Endometrium (tissue), 2 donors: ENCODE results near the gene MOB3A.
"Not testable (repeated sequence)": the region's sequence is repeated elsewhere in the genome, so short reads cannot be mapped to it uniquely, and the experiment has no call there.

Experiments
- FAIRE-seq: peaks from 2 replicates; lab custom pipeline; 2012; peaks lifted over from hg19 to GRCh38; lab: Jason Lieb, UNC
- donor health status: control.
- donor health status: control.

The MOB3A gene

DNA sequence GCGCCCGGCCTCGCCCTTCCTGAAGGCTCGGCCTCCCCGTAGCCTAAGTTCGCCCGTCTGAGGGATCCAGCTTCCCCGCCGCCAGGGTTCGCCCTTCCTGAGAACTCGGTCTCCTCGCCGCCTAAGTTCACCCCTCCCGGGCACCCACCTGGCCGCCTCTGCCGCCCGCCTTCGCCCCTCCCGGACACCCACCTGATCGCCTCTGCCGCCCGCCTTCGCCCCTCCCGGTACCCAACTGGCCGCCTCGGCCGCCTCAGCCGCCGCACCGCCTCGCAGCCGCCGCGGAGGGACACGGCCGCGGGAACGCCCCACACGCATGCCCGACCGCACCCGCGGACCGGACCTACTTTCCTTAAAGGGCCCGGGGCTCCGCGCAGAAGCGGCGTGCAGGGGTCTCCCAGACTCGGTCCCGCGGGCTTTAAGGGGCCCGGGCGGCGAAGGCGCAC is at the start of gene MOB3A:
Gene MOB3A (minus strand): TSS at position 293 of the 446 bp plus-strand sequence. CDS start 17,766 bp downstream, outside the sequence.
- no peak for FAIRE-seq

GRCh38 chr19:2145831-2146241 is 49.7 kb upstream of the MOB3A start:
- no peak for FAIRE-seq

DNA sequence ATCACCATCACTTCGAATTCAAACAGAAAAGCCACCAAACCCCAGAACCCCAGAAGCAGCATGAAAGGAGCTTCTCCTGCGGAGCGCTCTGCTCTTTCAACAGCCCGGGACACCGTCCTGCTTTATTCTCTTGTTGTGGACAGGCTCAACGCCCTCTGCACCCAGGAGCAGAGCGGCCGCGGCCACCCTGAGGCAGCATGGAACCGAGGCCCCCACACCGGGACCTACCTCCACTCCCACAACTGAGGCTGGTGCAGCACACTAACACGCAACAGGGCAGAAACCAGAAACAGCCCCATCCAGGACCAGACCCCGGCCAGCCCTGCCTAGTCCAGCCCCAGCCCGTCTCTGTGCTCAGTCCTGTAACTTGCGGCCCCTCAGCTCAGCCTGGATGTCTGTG is 48.1 kb upstream of the MOB3A start:
- no peak for FAIRE-seq

DNA sequence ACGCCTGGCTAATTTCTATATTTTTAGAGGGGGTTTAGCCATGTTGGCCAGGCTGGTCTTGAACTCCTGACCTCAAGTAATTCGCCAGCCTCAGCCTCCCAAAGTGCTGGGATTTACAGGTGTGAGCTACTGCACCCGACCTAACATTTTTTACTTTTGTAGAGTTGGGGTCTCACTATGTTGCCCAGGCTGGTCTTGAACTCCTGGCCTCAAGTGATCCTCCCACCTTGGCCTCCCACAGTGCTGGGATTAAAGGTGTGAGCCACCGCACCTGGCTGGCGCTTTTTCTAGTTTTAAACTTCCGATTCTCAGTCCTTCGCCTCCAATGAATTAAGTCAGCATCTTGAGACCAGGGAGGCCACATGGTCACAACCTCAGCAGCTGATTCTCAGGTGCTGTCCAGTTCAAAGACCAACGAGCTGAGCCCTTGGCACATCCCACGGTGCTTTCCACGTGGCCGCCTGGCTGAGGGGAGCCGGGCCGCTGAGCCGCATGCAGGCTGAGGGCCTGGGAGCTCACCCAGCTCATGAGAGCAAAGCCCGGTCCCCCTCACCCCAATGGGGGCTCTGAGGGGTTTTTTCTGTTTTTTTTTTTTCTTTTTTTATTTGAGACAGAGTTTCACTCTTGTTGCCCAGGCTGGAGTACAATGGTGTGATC is 46.2 kb upstream of the MOB3A start:
- no peak for FAIRE-seq

GRCh38 chr19:2140138-2140569 is 44.0 kb upstream of the MOB3A start:
- no peak for FAIRE-seq

- no peak for FAIRE-seq
Observed at GRCh38 chr19:2139385-2140137, 43.4 kb upstream of the MOB3A start.

GRCh38 chr19:2138061-2138728 is 42.1 kb upstream of the MOB3A start:
- no peak for FAIRE-seq

- FAIRE-seq = no peak
Observed at GRCh38 chr19:2136796-2137195, 40.7 kb upstream of the MOB3A start.

- FAIRE-seq = no peak
Observed at GRCh38 chr19:2135474-2136402, 39.6 kb upstream of the MOB3A start.

DNA sequence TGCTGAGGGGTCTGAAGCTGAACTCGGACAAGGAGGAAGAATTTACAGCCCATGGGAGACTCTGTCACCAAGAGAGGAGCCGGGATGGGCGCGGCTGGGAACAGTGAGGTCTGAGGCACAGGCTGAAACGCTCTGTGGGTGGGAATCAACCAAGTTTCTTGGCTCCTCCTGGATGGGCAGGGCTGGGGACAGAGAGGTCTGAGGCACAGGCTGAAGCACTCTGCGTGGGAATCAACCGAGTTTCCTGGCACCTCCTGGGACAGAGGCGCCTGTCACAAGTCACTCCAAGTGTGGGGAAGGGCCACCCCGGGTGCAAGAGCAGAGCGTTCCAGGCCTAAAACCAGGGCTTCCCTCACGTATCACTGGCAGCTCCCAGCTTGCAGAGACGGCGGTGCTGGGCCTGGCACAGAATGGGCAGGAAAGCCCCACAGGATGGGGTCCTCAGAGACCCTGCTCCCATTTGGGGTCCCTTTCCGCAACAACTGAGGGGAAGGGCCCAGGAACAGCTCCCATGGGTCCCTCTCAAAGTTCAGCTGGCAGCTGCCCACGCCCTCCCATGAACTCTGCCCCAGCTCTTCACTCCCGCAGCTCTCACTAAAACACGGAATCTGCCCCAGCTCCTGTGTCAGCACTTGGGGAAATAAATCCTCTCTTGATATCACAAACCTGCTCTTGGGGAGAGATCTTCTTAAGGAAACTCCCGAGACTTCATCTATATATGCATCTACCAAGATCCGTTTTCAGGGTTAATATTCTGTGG is 36.8 kb upstream of the MOB3A start:
- no peak for FAIRE-seq

DNA sequence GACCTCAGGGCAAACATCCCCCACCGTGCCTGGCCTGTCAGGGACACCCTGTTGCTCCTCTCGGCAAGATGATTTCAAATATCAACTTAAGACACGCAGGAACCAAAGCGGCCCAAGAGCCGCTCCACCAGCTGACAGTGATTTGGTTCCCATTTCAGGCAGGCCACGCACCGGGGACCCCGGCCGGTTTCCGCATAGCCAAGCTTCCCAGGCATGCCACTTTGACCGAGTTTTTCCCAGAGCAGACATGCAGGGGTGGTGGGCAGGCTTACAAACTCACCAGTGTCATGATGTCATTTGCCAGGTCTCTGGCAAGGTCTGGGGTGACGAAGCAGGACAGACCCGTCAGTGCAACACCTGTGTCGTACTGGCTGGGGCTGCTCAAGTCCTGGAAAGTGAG is 36.1 kb upstream of the MOB3A start:
- no peak for FAIRE-seq

DNA sequence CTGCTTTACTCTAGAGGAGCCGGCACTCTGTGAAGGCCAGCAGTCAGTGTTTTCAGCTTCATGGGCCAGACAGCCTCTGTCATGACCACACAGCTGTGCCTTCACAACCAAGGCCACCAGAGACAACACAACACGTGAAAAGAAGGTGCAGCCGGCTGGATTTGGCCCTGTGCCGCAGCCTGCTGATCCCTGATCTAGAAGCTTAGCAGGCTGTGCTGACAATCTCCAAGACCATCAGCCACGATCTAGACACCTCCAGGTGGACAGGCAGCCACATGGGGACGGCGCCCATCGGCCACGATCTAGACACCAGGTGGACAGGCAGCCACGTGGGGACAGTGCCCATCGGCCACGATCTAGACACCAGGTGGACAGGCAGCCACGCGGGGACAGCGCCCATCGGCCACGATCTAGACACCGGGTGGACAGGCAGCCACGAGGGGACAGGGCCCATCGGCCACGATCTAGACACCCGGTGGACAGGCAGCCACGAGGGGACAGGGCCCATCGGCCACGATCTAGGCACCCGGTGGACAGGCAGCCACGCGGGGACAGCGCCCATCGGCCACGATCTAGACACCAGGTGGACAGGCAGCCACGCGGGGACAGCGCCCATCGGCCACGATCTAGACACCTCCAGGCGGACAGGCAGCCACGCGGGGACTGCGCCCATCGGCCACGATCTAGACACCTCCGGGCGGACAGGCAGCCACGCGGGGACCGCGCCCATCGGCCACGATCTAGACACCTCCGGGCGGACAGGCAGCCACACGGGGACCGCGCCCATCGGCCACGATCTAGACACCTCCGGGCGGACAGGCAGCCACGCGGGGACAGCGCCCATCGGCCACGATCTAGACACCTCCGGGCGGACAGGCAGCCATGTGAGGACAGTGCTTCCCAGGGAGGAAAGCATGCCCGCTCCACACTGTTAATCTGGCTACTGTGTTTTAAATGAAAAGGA is 35.2 kb upstream of the MOB3A start:
- FAIRE-seq = not testable (repeated sequence)

GRCh38 chr19:2129892-2130770 is 34.0 kb upstream of the MOB3A start:
- FAIRE-seq = no peak

DNA sequence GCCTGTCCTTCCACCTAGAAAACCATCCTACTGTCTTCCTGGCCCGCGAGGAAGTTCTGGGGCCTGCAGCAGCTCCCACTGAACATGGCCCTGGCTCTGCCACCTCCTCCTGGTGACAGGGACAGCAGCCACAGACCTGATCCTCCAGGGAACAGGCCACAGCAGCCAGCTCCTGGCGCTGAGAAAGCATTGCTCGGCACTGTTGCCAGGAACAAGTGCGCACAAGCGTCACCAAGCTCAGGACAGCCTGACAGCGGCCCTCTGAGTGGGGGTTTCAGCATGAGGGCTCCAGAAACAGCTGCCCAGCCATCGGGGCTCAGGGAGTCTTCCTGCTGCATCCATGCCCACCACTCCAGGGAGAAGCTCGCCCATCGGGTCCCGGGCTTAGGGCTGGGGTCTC is 33.4 kb upstream of the MOB3A start:
- no peak for FAIRE-seq

GRCh38 chr19:2129022-2129421 is 32.9 kb upstream of the MOB3A start:
- no peak for FAIRE-seq

- FAIRE-seq = not testable (repeated sequence)
Observed at GRCh38 chr19:2128252-2128651, 32.1 kb upstream of the MOB3A start.

DNA sequence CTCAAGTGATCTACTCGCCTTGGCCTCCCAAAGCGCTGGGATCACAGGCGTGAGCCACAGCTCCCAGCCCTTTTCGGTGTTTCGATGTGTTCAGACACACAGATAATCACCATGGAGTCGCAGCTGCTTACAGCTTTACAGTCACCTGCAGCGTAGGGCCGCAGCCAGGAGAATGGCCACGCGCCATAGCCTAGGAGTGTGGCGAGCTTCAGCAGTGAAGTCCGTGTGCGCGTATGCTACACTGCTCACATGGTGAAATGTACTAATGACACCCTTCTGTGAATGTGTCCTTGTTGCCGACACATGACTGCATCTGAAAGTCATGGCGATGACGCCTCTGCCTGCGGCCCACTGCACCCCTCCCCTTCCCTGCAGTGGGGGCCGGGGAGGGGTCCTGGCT is 31.6 kb upstream of the MOB3A start:
- no peak for FAIRE-seq

DNA sequence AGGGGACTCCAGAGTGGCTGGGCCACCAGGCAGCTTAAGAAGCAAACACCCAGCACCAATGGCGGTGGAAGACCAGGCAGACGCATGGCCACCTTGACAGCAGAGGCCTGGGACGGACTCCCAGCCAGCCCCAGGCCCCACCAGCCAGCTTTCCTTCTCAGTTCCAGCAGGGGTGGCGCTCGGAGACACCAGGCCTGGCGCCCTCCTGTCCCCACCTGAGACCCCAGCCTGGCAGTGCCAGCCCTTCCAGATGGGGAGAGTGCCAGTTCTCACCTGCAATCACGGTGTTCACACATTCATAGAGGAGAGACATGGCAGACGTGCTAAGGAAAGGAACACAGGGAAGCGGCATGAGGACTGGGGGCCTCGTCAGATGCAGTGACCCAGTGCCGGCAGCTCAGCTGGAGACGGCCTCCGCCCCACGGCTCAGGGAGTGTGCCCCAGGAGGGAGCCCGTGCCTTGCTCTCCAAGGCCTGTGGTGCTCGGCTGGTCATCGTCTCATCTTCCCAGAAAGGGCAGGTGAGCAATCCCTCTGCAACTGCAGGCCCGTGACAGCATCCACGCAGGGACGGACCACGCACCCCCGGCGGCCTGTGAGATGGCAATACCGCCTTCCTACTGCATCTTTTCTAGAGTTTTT is 30.9 kb upstream of the MOB3A start:
- FAIRE-seq = no peak
